ENCODE measurements around the gene FBXL19.

The FBXL19 gene

DNA sequence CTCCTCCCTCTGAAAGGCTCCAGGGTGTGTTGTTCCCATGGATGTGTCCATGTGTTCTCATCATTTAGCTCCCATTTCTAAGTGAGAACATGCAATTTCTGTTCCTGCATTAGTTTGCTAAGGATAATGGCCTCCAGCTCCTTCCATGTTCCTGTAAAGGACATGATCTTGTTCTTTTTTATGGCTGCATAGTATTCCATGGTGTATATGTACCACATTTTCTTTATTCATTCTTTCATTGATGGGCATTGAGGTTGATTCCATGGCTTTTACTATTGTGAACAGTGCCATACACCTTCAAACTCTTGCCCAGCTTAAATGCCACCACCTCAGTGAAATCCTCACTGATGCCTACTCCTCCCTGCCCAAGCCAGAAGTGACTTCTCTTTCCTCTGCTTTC, 21.0 kb downstream of the FBXL19 start:
- Histone ChIP-seq H3K4me3 (ENCODE audit: low read depth, low read length) (no peak overlapping the region), H3K27ac (no peak overlapping the region), H3K4me1 (peaks cover 5% of the 10 kb centered on the region), H3K9me3 (ENCODE audit: control insufficient read depth, low read length) (no peaks in the 10 kb centered on the region), H3K27me3 (ENCODE audit: control insufficient read depth, insufficient read depth, low read length) (no peaks in the 10 kb centered on the region), H3K9ac (no peak overlapping the region), H3K4me2 (ENCODE audit: low read length) (no peak overlapping the region), H3K79me2 (peaks cover 7% of the 10 kb centered on the region), H3K36me3 (ENCODE audit: control insufficient read depth, insufficient read depth, low read length) (no peaks in the 10 kb centered on the region), H2AFZ (no peak overlapping the region)
- TF ChIP-seq, protein P1, sequence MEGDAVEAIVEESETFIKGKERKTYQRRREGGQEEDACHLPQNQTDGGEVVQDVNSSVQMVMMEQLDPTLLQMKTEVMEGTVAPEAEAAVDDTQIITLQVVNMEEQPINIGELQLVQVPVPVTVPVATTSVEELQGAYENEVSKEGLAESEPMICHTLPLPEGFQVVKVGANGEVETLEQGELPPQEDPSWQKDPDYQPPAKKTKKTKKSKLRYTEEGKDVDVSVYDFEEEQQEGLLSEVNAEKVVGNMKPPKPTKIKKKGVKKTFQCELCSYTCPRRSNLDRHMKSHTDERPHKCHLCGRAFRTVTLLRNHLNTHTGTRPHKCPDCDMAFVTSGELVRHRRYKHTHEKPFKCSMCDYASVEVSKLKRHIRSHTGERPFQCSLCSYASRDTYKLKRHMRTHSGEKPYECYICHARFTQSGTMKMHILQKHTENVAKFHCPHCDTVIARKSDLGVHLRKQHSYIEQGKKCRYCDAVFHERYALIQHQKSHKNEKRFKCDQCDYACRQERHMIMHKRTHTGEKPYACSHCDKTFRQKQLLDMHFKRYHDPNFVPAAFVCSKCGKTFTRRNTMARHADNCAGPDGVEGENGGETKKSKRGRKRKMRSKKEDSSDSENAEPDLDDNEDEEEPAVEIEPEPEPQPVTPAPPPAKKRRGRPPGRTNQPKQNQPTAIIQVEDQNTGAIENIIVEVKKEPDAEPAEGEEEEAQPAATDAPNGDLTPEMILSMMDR (IDR thresholded peaks at IDR 0.05): no peak

DNA sequence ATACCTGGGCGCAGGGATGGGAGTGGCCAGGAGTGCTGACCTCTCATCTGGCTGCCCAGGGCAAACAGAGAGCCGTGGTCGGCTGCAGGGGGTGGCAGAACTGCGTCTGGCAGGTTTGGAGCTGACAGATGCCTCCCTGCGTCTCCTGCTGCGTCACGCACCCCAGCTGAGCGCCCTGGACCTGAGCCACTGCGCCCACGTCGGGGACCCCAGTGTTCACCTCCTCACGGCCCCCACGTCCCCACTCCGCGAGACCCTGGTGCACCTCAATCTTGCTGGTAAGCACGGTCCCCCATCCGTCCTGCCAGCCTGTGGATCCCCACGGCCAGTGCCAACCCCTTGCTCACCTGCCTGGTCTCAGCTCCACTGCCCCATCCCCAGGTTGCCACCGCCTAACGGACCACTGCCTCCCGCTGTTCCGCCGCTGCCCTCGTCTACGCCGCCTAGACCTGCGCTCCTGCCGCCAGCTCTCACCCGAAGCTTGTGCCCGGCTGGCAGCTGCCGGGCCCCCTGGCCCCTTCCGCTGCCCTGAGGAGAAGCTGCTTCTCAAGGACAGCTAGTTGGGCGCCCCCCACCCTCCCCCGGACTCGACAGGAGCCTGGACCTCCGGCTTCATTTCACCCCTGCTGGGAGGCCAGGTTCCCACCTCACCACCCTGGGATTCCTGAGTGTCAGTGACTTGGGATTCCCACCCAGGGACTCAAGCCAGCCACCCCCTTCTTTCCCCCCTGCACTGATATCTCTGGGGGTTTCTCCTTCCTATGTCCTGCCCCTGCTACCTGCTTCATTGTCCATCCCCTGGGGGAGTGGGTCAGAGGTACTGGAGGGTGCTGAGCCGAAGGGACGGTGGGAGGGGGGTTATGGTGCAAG, 23.5 kb downstream of the FBXL19 start:
- H3K9ac ChIP-seq: no peak overlapping the region
- no peak overlapping the region for H3K4me3 ChIP-seq (ENCODE audit: low read depth, low read length)
- H3K27ac ChIP-seq: no peak overlapping the region
- no peaks in the 10 kb centered on the region for H3K36me3 ChIP-seq (ENCODE audit: control insufficient read depth, insufficient read depth, low read length)
- TF ChIP-seq, protein P1 (IDR thresholded peaks at IDR 0.05): no peak
- no peak overlapping the region for H3K4me2 ChIP-seq (ENCODE audit: low read length)
- H3K4me1 ChIP-seq: peaks cover 13% of the 10 kb centered on the region
- H3K9me3 ChIP-seq (ENCODE audit: control insufficient read depth, low read length): no peaks in the 10 kb centered on the region
- H3K79me2 ChIP-seq: peaks cover 8% of the 10 kb centered on the region
- no peak overlapping the region for H2AFZ ChIP-seq
- H3K27me3 ChIP-seq (ENCODE audit: control insufficient read depth, insufficient read depth, low read length): no peaks in the 10 kb centered on the region

DNA sequence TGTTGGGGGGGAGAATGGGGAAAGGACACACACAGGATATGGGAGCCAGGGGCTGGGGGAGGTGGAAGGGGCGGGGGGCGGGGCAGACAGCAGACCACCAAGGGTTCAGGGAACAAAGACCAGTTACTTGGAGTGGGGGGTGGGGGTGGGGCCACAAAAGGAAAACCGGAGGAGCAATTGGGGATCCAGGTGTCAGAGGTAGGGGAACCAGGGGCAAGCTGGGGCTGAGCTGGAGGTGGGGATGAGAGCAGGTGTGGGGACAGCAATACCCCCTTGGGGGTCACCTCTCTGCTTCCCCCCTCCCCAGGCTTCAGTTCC, 24.1 kb downstream of the FBXL19 start:
- Histone ChIP-seq H3K36me3 (ENCODE audit: control insufficient read depth, insufficient read depth, low read length) (no peaks in the 10 kb centered on the region), H3K9ac (no peak overlapping the region), H3K4me1 (peaks cover 13% of the 10 kb centered on the region), H3K4me2 (ENCODE audit: low read length) (peak overlapping the region; percentile 69), H3K9me3 (ENCODE audit: control insufficient read depth, low read length) (no peaks in the 10 kb centered on the region), H2AFZ (peak overlapping the region; percentile 93), H3K27me3 (ENCODE audit: control insufficient read depth, insufficient read depth, low read length) (no peaks in the 10 kb centered on the region), H3K27ac (peak overlapping the region; percentile 91), H3K4me3 (ENCODE audit: low read depth, low read length) (peak overlapping the region; percentile 88), H3K79me2 (peaks cover 6% of the 10 kb centered on the region)
- TF ChIP-seq, protein P1 (IDR thresholded peaks at IDR 0.05): no peak

DNA sequence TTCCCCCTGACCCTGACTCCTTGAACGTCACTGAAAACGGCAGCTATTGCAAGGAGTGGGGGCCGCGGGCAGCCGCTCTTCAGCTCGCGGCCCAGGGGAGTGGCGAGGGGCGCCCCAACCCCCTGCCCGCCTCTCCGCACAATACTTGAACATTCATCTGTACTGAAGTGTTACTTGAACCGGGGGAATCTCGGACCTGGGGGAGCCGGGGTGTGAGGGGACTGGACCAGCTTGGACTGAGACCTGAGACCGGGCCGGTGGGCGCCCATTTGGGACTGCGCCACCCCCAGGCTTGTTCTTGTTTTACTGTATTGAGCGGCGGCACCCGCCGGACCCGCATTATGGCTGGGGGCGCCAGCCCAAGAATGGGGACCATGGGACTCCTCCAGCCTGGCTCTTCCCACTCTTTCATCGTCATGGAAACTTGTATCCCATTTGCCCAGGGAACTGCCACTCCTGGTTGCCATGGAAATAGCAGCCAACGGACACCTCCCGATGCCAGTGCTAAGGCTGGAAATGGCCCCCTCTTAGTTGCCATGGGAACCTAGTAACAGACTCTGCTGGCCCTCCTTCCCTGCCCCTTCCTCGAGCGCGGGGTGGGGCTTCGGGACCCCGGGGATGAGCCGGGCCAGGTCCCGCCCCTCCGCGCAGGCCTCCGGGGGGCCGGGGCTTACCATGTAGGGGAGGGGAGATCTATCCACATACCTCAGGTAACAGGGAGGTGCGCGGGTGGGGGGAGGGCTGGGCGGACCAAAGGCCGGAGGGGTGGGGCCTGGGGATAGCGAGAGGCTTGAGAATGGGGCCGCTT, 24.7 kb downstream of the FBXL19 start:
- Histone ChIP-seq H3K4me1 (peaks cover 13% of the 10 kb centered on the region), H3K27me3 (ENCODE audit: control insufficient read depth, insufficient read depth, low read length) (no peaks in the 10 kb centered on the region)
- TF ChIP-seq, protein P1 (IDR thresholded peaks at IDR 0.05): peak; percentile 4

More for the DNA sequence above, 24.7 kb downstream of the FBXL19 start:
- Histone ChIP-seq H3K9ac (no peak overlapping the region), H3K9me3 (ENCODE audit: control insufficient read depth, low read length) (no peaks in the 10 kb centered on the region), H3K4me3 (ENCODE audit: low read depth, low read length) (peak overlapping the region; percentile 88), H3K4me2 (ENCODE audit: low read length) (peak overlapping the region; percentile 69), H3K27ac (peak overlapping the region; percentile 91), H3K36me3 (ENCODE audit: control insufficient read depth, insufficient read depth, low read length) (no peaks in the 10 kb centered on the region), H3K79me2 (peaks cover 6% of the 10 kb centered on the region), H2AFZ (peak overlapping the region; percentile 93)
